HT-29 (cell line): Measurements from ENCODE around the gene RPUSD1. TPM values are rescaled to one million over a fixed set of nuclear protein-coding genes. Genes with fewer than 3 reads are reported as not detected.

Source experiments
- DNase-seq: peaks from one replicate; pipeline ENCODE4 v3.0.0-alpha.2; 2015; ENCODE audit warnings: low spot score
- total RNA-seq: library from RNA; depleted of rRNA; stranded (reverse); fragments of >200 nt; shearing (Covaris generic); gene quantifications from 2 replicates; pipeline ENCODE4 v1.2.3, GENCODE V29; 2014

Gene RPUSD1
- total RNA-seq, 1 experiment from 2014 or later = 147 TPM

GRCh38 chr16:818592-818991 is 30.4 kb upstream of the RPUSD1 start:
- no peak for DNase-seq

DNA sequence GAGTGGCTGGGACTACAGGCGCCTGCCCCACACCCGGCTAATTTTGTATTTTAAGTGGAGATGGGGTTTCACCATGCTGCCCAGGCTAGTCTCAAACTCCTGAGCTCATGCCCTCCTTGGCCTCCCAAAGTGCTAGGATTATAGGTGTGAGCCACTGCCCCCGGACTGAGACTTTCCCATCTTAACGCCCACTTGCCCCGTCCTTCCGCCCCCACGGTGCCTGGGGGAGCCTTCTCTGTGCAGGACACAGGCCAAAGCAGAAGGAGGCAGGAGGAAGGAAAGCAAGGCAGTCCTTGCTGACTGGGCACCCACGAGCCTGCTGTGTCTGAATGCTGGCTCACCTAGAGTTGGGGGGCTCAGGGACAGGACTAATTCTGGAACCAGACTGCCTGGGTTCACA is 30.0 kb upstream of the RPUSD1 start:
- DNase-seq = no peak

DNA sequence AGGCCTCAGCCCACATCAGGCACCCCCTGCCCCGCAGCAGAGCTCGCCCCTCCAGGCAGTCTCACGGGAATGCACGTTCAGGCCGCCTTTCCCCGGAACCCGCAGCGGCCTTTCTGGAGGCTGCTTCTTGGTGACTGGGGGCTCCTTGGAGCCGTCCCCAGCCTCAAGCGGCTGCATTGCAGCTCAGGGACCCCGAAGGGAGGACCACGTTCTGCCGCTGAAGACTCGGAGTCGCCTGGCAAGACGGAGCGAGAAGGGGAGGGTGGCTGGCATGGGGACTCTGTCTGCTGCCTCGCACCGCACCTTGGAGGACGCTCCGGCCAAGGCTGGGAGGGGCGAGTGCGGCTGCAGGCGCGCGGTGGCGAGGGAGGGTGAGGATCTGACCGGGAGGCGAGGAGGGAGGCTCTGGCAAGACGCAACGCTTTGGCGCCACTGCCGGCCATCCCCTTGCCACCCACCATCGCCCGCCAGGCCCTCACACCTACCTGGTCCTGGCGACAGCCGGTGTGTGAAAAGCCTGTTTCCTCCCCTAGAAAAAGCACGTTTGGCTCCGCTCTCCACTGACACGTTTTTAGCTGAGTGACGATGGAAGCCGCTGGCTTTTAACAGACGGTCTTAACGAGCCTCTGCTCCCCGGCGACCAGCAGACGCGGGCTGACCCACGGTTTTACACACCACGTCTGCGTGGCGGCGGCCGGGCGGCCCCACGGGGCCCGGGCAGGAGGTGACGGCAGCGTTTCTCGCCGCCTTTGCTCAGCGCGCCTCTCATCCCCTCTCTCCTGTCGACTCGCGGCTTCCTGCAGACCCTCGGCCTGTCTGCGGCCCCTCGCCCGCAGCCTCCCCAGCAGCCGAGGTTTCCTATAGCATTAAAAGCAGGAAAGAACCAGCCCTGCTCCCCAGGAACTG is 29.1 kb upstream of the RPUSD1 start:
- DNase-seq = no peak

GRCh38 chr16:815861-816260 is 27.7 kb upstream of the RPUSD1 start:
- no peak for DNase-seq

DNA sequence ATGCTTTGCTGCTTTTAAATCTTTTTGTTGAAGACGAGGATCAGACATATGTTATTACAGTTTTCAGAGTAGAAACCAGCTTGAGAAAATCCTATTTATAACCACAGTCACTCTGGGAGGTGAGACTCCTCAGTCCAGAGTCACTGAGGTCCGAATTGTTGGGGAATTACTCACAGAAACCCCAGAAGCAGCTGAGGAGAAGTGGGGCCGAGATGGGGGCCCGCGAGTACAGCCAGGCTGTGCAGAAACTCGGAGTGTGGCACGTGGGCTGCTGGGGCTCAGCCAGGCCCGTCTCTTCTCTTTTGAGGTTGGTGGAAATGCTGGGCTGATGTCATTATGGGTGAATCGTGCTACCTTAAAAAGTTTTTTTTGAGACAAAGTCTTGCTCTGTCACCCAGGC is 26.8 kb upstream of the RPUSD1 start:
- no peak for DNase-seq

DNA sequence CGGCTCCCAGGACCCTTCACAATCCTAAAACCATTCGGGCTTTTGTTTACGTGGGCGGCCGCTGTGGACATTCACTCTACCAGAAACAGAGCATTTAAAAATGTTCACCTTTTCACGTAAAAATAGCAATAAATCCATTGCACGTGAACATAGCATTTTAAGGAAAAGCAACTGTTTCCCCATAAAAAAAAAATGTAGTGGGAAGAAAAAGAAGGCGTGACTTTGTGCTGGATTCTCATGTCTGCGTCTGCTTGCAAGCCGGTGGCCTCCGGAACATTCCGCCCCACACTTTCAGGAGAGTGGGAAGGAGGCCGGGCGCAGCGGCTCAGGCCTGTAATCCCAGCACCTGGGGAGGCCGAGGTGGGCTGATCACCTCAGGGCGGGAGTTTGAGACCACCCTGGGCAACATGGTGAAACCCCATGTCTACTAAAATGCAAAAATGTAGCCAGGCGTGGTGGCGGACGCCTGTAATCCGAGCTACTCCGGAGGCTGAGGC is 25.8 kb upstream of the RPUSD1 start:
- no peak for DNase-seq

DNA sequence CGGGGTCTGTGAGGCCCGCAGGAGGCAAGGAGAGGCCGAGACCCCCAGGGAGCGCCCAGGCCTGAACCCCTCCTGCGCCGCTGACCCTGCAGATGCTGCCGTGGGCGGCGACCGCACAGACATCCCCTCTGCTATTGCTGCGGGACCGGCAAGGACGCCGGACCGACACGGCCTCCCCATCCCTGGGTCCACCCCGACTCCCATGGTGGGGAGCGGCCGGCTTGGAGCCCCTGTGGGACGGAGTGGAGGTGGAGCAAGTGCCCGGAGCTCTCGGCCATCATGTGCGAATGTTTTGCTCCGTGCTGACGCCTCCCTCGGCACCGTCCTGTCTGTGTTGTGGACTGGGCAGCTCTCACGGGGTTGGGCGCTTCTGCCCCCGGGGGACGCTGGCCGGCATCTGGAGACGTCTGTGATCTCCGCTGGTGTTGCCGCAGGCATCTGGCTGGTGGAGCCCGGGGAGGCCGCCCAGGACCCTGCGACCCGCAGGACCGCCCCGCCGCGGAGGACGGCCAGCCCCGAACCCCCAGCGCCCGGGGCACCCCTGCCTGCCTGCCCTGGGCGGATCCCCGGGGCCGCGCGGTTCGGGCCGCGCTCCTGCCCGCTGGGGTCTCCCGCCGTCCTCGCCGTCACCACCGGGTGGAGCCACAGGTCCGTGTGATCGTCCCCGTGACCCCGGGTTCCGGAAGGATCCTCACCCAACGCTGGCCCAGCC is 25.2 kb upstream of the RPUSD1 start:
- DNase-seq = no peak

DNA sequence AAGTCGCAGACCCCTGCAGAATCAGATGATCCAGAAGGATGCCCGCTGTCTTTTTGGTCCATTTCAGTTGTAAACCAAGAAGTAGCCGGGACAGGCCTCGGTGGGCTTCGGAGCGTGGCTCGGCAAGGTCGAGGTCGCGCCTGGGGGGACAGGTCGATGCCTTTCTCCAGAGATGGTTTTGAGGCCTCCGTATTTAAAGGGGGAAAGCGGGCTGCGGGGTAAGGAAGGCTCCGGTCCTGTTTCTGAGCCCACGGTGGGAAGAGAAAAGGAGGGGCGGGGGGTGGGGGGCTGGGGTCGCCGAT is 19.9 kb upstream of the RPUSD1 start:
- DNase-seq = no peak

DNA sequence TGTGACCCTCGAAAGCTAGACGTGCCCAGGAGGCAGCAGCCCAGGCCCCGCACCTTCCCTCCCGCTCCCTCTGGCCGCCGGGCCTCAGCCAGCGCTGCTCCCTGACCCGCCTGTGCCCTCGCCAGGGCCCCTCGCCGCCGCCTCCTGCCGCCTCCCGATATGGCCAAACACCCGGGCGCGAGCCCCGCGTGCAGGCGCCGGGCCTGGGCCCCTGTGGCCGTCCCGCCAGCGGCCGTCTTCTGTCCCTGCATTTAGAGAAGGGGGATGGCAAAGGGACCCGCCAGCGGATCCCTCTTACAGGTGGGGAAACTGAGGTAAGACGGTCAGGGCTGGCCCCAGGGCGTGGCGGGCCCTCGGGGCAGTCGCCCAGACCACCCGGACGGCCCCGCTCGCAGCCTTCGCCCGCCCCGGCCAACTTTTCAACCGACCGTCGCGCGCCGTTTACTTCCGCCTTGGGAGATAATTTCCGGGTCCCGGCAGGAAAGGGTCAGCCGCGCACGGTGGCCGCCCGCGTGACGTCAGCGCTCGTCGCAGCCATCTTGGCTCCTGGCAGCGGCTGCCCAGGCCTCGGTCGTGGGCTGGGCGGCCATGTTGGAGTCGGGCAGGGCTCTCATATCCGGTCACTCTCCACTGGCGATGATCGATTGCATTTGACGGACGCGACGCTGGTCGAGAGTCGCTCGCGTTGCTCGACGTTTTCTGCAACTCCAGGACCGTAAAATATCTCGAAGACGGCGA is 19.3 kb upstream of the RPUSD1 start:
- peak; percentile 96 for DNase-seq

GRCh38 chr16:805474-805873 is 17.3 kb upstream of the RPUSD1 start:
- DNase-seq = no peak

DNA sequence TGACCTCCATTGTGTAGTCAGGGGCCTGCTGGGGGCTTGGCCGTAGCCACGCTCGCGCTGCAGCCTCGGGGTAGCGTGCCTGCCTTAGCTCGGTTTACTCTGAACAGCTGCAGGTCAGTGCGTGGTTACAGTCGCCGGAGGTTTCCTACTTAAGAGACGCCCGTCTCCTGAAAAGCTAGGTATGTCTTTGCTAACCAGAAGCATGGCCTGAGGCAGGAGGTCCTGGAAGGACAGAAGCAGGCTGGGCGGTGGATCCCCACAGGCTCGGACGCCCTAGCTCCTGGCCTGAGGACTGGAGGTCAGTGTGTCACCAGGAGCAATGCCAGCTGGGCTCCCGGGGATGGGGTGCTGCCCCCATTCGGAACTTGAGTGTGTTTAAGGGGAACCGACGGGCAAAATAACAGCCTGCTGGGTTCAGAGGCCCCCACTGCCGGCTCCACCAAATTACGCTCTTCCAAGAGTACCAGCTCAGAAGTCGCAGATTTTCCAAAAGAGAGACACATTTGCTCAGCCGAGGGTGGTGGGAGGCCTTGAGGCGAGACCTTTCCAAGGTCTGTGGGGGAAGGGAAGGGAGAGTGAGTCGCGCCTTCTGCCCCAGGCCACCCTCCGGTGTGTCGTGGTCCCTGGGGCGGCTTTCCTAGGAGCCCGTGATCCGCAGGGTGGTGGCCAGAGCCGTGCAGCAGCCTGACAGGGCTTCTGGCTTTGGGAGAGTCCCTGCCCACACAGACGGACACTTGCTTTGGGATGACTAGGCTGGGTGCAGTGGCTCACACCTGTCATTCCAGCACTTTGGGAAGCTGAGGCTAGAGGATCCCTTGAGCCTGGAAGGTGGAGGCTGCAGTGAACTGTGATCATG is 16.2 kb upstream of the RPUSD1 start:
- DNase-seq = no peak

DNA sequence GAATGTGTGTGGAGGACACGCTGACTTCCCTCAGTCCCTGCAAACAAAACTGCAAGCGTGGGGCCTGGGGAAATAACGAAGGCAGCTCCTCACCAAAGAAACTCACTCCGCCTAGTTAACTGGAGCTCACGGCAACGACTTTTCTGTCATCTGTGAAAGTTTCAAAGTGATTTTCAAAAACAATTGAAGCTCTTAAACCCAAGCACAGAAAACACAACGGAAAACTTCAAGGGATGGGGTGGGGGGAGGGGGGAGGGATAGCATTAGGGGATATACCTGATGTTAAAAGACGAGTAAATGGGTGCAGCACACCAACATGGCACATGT is 15.5 kb upstream of the RPUSD1 start:
- DNase-seq = no peak

GRCh38 chr16:802914-803753 is 15.0 kb upstream of the RPUSD1 start:
- DNase-seq = no peak

DNA sequence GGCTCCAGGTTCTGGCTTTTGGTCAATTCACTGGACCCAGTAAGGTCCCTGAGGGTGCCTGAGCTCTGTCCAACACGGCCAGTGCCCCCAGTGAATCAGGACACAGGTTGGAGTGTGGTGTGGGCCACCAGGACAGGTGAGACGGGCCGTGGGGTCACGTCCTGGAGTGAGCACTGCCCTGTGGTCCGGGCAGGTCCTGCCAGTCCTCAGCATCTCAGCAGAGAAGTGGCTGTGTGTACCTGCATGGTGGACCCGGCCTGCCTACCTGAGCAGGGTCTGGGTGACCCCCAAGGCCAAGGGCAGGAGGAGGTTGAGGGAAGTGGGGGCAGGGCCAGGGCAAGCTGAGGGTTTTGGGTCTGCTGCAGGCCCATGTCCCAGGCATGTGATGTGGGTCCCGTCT is 14.3 kb upstream of the RPUSD1 start:
- DNase-seq = no peak

GRCh38 chr16:801584-802363 is 13.6 kb upstream of the RPUSD1 start:
- no peak for DNase-seq

DNA sequence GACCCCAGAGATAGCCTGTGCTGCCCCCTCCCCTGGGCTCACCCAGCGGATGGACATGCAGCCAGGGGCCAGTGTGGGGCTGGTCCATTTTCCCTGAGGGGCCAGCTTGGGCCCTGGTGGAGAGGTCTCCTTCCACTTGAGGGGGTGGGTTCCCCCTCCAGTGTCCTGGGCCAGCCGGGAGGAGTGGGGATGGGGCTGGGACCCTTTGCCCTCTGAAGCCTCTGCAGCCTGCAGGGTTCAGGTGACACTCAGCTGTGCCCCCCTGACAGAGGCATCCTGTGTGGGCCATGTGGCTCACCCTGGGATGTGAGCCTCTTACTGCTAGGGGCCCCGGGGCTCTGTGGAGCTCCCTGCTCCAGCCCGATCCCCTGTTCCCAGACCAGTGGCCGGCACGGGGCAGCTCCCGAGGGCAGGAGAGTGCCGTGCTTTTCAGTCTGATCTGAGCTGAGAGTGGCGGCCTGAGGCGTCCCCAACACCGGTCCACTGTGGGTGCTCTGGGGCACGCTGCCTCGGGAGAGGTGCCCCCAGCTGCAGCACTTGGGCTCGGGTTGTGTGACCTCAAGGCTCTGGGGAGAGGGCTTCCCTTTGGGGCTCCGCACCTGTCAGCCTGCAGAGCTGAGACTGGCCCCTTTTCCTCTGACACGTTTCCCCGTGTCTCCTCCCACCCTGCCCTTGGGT is 12.8 kb upstream of the RPUSD1 start:
- no peak for DNase-seq

DNA sequence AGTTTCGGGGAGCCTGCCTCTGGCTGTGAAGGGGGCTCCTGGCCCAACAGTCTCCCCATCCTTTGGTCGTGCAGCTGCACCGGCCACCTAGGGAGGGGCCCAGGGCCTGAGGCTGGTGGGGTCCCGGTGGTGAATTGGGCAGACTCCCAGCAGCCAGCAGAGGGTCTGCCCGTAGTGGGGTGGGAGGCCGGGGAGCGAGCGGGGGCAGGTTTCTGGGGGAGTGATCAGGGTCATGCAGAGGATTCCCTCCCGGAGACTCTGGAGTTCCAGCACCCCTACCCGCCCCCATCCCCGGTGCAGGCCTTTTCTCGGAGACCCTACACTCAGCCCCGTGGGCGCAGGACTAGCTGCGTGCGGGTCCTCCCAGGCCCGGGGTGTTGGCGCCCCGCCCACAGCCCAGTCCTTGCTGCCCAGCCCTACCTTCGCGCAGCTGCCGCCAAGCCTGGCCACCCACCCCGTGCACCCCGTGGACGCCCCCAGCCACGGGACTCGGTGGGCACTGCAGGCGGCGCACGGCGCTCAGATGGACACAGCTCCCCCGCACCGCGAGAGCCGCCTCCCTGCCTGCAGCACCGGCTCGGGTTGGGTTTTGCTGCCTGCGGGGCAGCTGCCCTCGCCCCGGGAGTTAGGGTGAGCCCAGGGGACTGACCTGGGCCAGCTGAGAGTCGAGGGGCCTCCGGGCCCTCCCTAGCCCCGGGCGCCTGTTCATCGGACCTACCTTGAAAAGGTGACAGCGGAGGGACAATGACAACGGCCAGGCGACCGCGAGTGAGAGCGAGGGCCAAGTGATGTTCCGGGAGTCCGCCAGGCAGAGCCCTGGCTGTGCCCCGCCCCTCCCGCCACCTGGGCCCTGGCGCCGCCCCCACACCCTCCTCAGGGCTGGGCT is 12.0 kb upstream of the RPUSD1 start, which contains the start of gene GNG13:
Gene GNG13, minus strand, starts transcription at position 787 of the 886 bp plus-strand sequence. CDS start 1,657 bp downstream, outside the sequence.
- no peak for DNase-seq
